GM12801 (cell line): ENCODE results near the gene WDR1.

Source experiments
- CTCF ChIP-seq: IDR thresholded peaks from one replicate; pipeline ENCODE4 v1.5.1; 2011; ENCODE audit warnings: control low read depth; ENCODE audit not compliant: insufficient read length; ENCODE audit errors: extremely low read depth

The WDR1 gene

GRCh38 chr4:10105920-10106319 is 10.7 kb downstream of the WDR1 start:
- no peak for TF ChIP-seq CTCF

- TF ChIP-seq CTCF, result no peak
Observed at GRCh38 chr4:10105421-10105820, 11.2 kb downstream of the WDR1 start.

GRCh38 chr4:10104991-10105276 is 11.7 kb downstream of the WDR1 start:
- TF ChIP-seq CTCF, result no peak

DNA sequence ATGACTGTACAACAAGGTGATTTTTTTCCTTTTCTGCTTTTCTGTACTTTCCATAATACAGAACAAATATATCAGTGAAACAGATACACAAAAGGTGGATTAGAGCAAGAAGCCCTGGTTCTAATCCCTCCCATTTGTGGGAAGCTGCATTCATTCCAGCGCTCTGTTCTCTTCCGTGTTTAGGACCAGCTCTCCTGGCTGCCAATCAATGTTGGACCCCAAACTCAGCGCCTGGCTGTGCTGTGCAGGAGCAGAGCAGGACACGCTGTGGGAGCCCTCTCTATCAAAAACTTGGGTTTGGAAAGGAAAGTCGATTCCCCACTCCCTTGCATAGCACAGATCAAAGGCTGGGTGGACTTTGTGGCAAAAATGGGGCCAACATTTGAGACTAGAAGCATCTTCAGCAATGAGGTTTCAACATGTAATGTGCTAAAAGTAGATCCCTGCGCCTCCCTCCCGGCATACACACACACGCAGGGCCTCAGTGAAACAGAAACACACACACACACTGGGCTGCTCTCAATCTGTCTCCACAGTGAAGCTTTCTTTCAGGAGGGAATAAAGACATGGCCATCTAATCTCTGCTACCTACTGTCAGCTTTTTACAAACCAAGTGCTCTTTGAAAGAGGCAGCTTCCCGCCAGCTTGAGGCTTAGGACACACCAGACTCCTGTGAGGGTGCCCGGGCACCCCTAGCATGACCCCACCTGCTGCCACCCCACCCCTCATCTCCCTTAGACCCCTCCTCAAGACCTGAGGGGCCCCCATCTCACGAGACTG is 12.2 kb downstream of the WDR1 start:
- TF ChIP-seq CTCF, result no peak

GRCh38 chr4:10102474-10103332 is 13.9 kb downstream of the WDR1 start:
- no peak for TF ChIP-seq CTCF

DNA sequence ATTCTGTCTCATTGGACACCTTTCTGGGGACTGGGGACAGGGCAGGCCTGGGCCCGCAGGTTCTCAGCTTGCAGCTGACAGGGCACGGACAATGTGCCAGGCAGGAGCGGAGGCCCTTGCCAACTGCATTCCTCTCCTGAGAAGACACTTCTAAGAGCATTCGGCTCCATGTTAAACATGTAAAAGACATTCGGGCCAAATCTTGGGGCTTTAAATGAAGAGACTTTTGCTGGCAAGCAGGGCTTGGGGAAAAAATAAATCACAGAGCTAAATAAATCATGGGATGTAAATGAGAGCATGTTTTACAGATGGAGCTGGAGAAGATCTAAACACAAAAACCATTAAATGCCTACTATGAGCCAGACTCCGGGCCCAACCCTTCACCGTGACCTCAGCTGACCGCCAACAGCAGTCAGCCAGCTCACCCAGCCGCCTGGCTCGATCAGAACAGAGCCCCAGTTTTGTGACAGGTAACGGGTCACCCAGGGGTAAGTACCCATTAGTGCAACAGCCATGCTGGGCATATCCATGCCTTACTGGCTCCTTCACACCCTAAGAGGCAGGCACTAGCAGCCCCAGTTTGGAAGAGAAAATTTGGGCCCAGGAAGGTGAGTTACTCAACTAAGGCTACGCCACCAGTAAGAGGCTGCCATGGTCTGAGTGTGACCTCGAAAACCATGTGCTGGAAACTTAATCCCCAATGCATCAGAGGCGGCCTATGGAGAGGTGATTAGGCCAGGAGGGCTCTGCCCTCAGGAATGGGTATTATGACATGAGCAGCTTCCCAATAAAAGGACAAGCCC is 14.7 kb downstream of the WDR1 start:
- TF ChIP-seq CTCF, result no peak

GRCh38 chr4:10100734-10101216 is 15.8 kb downstream of the WDR1 start:
- TF ChIP-seq CTCF, result no peak
